GM21447 (cell line): ENCODE data around the gene LBR.

Experiments
- ATAC-seq: cut with Tn5 transposase; IDR thresholded peaks from one replicate; pipeline ENCODE4 v1.9.1; 2021; ENCODE audit not compliant: unreplicated experiment

Gene LBR

DNA sequence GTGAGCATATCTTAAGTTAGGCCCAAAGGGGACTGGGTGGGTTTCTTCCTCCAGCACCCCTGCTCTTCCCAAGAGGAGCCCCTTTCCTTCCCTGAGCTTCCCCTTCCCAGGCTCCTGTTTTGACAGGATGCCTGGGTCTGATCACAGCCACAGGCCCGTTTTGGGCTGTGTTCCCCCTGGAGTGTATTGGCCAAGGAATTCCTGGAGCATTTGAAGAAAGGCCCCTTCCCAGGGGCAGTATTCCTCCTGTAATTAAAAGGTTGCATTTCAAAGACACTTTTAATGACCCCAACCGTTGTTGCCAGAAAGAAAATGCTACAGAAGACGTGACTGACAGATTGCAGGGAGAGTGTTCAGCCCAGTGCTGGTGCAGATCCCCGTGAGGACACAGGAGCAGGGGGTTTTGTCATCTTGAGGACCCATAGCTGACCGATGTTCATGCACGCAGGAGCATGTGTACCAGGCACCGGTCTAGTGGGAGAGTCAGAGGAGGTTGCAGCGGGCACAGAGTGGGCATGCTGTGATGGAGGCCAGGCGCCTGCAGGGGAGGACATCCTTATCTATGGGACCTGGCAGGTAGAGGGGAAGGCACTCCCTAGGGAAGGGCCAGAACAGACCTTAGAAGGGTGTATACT is 19.3 kb upstream of the LBR start:
- no peak for ATAC-seq

DNA sequence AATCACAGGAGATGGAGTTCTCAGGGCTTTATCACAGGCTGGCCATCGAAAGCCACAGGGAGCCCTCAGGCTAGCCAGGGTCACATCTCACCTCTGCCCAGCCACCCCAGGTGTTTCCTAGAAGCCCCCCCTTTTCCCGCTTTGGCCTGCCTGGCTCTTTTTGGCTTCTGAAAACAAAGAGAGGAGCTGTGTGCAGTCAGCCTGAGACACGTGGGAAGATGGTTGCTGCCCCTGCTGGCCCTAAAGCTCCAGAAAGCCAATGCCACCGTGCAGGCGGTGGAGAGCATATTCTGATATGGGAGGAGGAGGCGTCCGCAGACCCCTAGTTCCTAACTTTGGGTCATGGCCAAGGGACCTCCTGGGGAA is 18.7 kb upstream of the LBR start:
- no peak for ATAC-seq

- no peak for ATAC-seq
These were observed 18.1 kb upstream of the LBR start for GRCh38 chr1:225445639-225446594.

GRCh38 chr1:225442123-225442505 is 14.3 kb upstream of the LBR start:
- ATAC-seq = no peak

- ATAC-seq = peak; percentile 42
These were observed 13.7 kb upstream of the LBR start for GRCh38 chr1:225441314-225442122.

DNA sequence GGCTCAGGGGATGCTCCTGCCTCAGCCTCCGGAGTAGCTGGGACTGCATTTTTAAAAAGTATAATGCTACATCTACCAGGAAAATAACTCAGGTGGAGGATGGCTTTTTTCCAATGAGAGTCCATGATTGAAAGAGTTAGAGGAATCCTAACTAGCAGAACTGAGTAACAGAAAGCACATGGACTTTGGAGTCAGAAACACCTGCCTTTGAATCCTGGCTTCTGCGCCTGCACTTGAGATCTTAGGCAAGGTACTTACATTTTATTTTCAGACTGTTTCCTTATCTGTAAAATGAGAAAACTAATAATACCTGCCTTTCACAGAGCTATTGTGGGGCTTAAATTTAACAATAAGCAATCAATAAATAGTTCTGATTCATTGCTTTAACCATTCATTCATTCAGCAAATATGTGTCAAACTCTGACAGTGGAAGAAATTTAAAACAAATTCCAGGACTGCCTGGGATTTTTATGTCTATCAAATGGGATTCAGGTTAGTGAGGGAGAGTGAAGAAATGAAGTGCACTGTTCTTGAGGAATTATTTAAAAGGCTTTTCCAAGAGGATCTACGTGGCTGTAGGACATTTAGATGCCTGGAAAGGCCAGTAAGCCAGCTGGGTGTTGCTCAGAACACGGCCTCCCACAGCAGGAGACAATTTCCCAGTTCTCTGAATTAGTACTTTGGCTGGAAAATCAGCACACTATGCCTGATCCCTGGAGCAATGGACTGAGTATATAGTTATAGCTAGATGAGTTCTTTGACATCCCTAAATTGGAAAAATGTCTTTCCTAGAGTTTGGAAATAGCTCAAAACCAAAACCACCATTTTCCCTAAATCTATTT is 12.8 kb upstream of the LBR start:
- ATAC-seq = no peak

DNA sequence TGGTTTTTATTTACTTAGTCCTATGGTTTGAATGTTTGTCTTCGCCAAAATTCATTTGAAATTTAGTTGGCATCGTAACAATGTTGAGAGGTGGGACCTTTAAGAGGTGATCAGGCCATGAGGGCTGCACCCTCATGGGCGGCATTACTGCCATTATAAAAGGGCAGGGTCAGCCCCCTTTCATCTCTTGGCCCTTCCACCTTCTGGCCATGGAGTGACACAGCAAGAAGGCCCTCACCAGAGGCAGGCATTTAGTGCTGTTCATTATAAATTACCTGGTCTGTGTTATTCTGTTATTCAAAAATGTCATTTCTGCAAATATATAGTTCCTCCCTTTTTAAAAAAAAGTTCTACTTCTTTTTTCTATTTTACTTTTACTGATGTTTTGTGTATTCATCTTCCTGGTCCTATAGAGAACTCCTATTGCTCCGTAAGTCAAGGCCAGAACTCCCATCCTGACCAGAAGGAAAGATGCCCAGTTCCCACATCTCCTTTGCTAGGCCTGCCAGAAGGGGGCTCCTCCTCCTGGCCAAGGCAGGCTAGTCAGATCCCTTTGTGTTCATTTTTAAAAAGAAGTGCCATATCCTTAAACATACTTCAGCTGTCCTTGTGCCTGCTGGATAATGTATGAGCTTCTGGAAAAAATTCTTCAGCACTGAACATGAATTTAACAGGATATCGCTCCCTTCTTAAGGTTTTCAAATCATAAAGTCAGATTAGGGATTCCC is 10.0 kb upstream of the LBR start:
- ATAC-seq = no peak

DNA sequence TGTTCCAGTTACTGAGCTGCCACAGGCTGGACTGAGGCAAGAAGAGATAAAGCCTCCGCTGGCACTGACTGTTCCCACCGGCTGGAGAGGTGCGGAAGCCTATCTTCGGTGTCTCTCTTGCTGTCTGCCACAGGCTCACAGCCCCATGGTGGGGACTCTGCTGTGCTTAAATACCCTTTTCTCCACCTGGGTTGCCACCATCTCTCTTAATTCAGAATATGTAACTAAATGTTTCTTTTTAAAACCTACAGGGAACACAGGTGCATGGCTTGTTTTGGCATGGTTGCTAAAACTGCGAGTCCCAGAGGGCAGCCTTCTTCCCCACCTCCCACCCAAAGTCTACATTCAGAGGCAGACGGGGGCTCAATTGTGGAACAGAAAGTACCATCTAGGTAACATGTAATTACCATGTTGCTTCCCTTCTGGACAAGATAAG is 8.1 kb upstream of the LBR start:
- ATAC-seq = peak; percentile 69

DNA sequence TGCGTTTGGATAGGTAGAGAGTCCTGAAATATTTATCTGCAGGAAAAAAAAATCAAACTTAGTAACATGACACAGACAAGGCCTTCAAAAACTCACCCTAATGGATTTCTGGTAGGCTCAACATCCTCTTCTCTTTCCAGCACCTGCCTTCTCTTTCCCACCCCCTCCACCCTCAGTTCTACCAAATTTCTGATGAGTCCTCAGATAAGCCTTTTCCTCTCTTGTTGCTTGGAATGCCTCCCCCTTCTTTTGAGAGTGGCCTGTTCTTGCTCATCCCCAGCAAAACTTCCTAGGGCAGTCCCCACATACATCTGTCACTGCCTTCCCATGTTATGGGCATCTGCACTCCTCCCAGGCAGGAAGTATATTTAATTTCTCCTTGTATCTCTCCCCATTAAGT is 7.6 kb upstream of the LBR start:
- peak; percentile 26 for ATAC-seq

DNA sequence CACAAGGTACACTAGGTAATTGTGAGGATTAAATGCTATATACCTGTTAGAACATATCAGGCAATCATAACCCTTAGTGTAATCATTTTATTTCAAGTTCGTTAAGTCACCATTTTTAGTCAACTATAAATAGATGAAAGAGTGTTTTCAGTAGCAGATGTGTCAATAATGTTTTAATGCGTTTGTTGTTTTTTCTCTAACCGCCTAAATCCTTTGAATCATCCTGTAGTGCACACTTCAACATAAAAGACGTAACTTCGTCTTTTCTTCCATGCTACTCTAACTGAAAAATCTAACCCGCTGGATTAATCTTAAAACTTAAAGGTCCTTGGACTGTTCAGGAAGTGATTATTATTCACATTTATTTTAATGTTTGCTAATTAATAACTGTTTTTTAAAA is 7.2 kb upstream of the LBR start:
- no peak for ATAC-seq

- ATAC-seq = no peak
These were observed 6.2 kb upstream of the LBR start for GRCh38 chr1:225434046-225434445.

GRCh38 chr1:225431081-225431863 is 3.4 kb upstream of the LBR start:
- ATAC-seq = no peak

GRCh38 chr1:225430301-225430700 is 2.5 kb upstream of the LBR start:
- ATAC-seq = no peak

DNA sequence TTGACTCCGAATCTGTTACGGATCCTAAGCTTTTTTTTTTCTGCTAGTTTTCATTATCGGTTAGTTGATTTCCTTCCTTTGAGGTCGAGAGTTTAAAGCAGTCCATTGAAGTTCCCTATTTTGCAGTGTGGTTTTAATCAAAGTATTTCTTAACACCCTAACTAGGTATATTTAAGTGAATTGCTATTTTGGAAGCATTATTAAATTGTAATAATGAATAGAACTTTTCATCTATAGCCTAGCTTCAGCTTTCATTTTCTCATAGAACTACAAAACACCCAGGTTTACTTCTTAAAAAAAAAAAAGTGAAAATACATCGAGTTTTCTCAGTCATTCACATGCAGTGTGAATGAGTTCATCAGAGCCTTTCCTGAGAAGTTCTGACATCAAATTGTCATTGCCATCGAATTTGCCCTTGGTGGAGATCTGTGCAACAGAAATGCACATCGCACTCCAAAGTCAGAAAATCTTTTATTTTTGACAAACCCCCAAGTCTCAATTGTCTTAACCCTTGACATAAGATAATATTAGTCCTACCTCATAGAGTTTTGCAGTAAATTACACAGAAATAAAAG is 1.1 kb upstream of the LBR start:
- no peak for ATAC-seq

GRCh38 chr1:225428068-225428880 is 436 bp upstream of the LBR start:
- ATAC-seq = peak; percentile 88

DNA sequence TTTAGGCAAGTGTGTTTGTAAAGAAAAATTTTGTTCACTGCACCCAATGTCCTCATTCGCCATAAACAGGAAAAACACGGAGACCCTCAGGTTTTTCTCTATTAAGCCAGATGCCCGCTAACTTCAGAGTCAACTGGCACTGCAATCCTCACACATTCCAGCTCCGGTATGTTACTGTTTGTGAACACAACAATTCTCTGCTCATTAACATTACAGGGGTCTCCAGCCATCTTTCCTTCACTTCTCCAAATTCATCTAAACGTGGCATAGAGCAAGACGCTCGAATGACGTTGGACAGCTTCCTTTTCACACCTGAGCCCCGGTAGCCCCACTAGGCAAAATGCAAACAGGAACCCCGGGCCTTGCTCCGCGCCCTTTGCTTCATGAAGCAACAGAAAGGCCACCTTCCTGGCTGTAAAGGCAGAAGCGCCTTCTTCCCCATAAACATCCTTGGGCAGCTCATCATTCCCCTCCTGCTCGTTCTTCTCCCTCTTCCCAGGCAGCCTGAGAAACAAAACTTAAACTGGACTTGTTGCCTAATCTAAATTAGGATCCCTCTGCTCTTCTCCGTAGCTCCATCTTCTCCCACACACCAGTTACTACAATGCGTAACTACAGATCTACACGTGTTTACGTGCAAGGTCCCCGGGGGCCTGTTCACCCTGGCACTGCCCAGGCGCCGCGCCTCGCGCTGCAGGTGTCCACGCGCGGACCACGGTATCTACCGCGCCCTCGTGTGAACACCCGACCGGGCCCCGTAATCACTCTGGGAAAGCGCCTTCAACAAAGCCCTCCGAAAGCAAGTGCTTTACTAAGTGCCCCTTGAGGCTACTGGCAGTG is 1.2 kb downstream of the LBR start:
- ATAC-seq = no peak

DNA sequence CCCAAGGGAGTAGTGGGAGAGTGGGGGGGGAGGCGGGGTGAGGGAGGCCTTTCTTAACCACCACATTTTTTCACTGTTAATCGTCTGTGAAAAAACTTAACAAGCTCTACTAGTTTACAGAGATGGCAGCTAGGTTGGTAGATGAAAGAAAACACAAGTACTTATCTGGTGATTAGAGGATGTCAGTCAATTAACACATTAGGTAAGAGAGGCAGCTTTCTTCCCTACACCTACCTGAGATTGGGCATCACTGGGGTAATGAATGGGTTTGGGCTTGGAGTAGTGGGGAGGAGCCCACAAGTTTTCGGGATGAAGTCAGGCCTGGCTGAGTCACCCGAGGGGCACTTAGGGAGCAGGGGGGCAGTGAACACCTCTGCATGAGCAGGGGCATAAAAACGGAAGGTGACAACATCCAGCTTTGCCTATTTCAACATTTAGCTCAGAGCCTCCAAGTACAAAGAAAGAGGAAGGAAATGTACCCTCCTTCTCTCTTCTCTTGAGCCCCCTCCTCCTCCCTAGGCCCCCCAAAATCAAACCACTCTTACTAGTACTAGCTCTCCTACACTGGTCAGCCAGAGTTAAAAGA is 2.5 kb downstream of the LBR start:
- no peak for ATAC-seq
